Mesenteric fat pad (tissue), 1 donor: Measurements from ENCODE around the gene INTS3. TPM values are rescaled to one million over a fixed set of nuclear protein-coding genes. Genes with fewer than 3 reads are reported as not detected.

Experiments used
- DNase-seq: peaks from one replicate; pipeline ENCODE4 v3.0.0-alpha.2; 2020; ENCODE audit warnings: low spot score
- long read RNA-seq: library from polyadenylated mRNA; unstranded; transcript quantifications from one replicate; pipeline ENCODE4 v2.0.0, GENCODE V29; 2020
- total RNA-seq: library from RNA; stranded (reverse); fragmentation: NEBNext Ultra II Directional; extraction: Animal tissue kit (Norgen Biotek cat#: 25700); gene quantifications from one replicate; pipeline ENCODE4 v1.2.1, GENCODE V29; 2021
- donor health status: DM: yes; HTN: yes; CAD: no.

The INTS3 gene
- 36.7 TPM for total RNA-seq
- long read RNA-seq, full-length matches to known transcripts = 2 of 24 reads
- long read RNA-seq, partial matches to known transcripts = 13 of 24 reads
- long read RNA-seq, other reads (novel, unspliced or antisense) = 9 of 24 reads

- peak; percentile 99 for DNase-seq
Measured at GRCh38 chr1:153727463-153728304, at the start of gene INTS3. Gene INTS3 (plus strand): TSS chr1:153728050. CDS start chr1:153728635, 585 bp downstream.

GRCh38 chr1:153678519-153679336 is 49.1 kb upstream of the INTS3 start, which contains the start of gene NPR1:
Gene NPR1 (plus strand): TSS chr1:153678688. CDS start chr1:153679109, 421 bp downstream.
- no peak for DNase-seq

DNA sequence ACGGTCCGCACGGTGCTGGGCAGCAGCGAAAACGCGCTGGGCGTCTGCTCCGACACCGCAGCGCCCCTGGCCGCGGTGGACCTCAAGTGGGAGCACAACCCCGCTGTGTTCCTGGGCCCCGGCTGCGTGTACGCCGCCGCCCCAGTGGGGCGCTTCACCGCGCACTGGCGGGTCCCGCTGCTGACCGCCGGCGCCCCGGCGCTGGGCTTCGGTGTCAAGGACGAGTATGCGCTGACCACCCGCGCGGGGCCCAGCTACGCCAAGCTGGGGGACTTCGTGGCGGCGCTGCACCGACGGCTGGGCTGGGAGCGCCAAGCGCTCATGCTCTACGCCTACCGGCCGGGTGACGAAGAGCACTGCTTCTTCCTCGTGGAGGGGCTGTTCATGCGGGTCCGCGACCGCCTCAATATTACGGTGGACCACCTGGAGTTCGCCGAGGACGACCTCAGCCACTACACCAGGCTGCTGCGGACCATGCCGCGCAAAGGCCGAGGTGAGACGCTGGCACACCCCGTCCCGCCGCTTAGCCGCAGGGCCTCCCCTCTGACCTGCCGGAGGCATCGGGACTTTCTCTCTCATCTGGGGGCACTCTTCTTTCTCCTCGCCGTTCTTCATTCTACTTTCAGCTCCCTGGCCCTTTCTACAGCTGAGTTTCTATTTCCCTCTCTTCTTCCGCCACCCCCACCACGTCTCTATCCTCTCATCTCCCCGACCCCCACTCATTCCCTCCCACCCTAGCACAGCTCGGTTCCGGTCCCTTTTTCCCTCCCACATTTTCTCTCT is 48.3 kb upstream of the INTS3 start:
- DNase-seq = no peak

- no peak for DNase-seq
Measured at GRCh38 chr1:153680120-153680403, 47.8 kb upstream of the INTS3 start.

DNA sequence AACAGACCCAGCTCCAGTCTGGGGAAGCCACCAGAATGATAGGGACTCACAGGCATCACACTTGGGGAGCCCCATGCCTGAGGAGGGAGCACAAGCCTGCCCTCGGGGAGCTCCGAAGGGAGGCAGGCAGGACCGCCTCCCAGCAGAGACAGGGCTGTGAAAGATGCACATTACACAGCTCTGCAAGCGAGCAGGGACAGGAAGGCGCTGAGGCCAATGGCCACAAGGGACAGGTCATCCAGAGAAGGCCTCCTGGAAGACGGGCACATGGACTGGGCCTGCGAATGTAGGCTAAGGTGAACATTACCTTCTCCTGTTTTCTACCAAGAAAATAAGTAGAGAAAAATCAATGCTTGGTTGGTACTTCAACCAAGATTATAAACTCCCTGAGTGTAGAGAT is 45.1 kb upstream of the INTS3 start:
- no peak for DNase-seq

- no peak for DNase-seq
Measured at GRCh38 chr1:153683854-153684253, 44.0 kb upstream of the INTS3 start.

GRCh38 chr1:153684892-153685291 is 43.0 kb upstream of the INTS3 start:
- no peak for DNase-seq

DNA sequence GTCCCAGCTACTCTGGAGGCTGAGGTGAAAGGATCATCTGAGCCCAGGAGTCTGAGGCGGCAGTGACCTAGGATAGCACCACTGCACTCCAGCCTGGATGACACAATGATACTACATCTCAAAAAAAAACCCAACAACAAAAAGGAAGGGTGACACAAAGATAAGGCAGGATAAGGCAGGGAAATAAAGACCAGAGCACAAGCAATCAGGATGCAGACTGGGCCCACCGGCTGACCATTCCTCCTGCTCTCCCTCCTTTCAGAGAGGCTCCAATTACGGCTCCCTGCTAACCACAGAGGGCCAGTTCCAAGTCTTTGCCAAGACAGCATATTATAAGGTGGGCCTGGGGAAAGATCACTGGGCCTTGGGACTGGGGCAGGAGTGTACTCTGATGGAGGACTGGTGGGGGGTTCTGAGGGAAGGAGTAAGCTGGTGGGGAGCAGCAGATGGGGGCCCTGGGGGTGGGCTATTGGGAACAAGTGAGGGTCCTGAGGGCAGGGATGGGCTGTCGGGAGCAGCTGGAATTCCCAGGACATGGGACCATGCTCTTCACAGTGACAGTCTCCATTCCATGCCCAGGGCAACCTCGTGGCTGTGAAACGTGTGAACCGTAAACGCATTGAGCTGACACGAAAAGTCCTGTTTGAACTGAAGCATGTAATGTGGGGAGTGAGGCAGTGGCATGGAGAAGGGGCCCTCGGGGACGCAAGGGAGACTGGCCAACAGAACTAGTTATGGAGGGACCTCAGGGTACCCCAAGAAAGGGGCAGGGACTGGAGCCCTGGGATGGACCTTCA is 42.1 kb upstream of the INTS3 start:
- no peak for DNase-seq

DNA sequence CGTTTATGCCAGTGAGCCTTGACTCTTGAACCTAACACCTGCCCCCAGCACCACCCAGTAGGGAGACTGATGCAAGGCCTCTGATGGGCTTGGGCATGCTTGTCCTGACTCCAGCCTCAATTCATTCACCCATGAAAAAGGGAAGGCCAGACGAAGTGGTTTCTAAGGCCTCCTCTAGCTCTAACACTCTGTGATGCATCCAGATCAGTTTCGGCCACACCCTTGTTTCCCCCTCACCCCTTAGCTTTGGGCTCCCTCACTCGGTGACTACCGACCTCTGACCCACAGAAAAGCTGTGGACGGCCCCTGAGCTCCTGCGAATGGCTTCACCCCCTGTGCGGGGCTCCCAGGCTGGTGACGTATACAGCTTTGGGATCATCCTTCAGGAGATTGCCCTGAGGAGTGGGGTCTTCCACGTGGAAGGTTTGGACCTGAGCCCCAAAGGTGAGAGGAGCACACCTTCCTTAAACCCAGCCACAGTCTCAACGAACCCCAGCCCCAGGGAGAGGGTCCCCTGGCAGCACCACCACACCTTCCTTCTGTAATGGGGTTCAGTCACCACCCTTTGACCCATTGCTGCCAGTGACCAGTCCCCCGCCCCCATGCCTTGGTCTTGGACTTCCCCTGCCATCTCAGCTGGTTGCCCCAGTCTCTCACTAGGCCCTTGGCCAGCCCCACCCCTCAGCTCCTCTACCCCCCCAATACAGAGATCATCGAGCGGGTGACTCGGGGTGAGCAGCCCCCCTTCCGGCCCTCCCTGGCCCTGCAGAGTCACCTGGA is 40.3 kb upstream of the INTS3 start:
- DNase-seq = no peak

DNA sequence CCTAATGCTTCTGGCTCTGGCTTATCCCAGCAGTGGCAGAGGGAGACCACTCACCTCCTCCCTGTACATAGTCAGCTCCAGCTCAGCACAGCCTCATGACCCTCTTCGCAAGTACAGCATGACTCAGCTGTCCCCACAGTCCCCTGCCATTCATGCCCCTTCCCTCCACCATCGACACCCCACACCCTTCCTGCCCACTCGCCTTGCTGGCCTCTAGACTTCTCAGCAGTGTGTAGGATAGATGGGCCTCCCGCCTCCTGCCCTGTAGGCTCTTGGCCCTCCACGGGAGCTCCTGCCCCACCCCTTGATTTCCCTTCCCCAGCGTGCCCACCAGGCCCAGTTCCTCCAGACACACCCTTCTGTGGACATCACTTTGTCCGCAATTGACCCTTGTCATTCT is 39.6 kb upstream of the INTS3 start:
- DNase-seq = no peak

- no peak for DNase-seq
Measured at GRCh38 chr1:153688736-153689328, 39.0 kb upstream of the INTS3 start.

DNA sequence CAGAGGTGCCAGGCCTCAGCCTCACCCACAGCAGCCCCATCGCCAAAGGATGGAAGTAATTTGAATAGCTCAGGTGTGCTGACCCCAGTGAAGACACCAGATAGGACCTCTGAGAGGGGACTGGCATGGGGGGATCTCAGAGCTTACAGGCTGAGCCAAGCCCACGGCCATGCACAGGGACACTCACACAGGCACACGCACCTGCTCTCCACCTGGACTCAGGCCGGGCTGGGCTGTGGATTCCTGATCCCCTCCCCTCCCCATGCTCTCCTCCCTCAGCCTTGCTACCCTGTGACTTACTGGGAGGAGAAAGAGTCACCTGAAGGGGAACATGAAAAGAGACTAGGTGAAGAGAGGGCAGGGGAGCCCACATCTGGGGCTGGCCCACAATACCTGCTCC is 34.4 kb upstream of the INTS3 start:
- no peak for DNase-seq

GRCh38 chr1:153696741-153697140 is 31.1 kb upstream of the INTS3 start:
- no peak for DNase-seq

- no peak for DNase-seq
Measured at GRCh38 chr1:153697191-153698019, 30.4 kb upstream of the INTS3 start.

GRCh38 chr1:153698020-153698922 is 29.6 kb upstream of the INTS3 start:
- DNase-seq = no peak

GRCh38 chr1:153698923-153699714 is 28.7 kb upstream of the INTS3 start:
- no peak for DNase-seq

GRCh38 chr1:153699768-153700167 is 28.1 kb upstream of the INTS3 start:
- no peak for DNase-seq
